A673 (cell line): ENCODE results near the gene TMEM242. TPM values are rescaled to one million over a fixed set of nuclear protein-coding genes. Genes with fewer than 3 reads are reported as not detected.

ENCODE experiments used
- BruUV-seq: library from RNA; stranded (reverse); fragments of 400-500 nt; replicated peaks from 2 replicates; lab custom pipeline; 2021; lab: Mats Ljungman, UMichigan
- CTCF ChIA-PET: fragments of 300-600 bp; sonication (Branson Sonifier 250); formaldehyde crosslinking; loops from one replicate; lab custom pipeline; 2022; ENCODE audit warnings: antibody characterized with exemption; lab: Charles Lee
- POLR2A ChIA-PET: fragments of 300-600 bp; sonication (Branson Sonifier 250); formaldehyde crosslinking; loops from one replicate; lab custom pipeline; 2022; ENCODE audit warnings: antibody characterized with exemption; ENCODE audit not compliant: low non-redundant PET; lab: Charles Lee
- DNase-seq: peaks from one replicate; pipeline ENCODE4 v3.0.0-alpha.2; 2015; ENCODE audit warnings: low spot score
- H3K27ac ChIP-seq: fragments of 200-600 bp; sonication (generic); 2 replicates; pipeline ENCODE4 v1.5.1; 2016; ENCODE audit warnings: mixed run types, low read depth, mild to moderate bottlenecking, mixed read lengths, antibody characterized with exemption, low read length; ENCODE audit not compliant: poor library complexity, severe bottlenecking
- H3K27me3 ChIP-seq: fragments of 200-600 bp; sonication (generic); replicated peaks from 2 replicates; pipeline ENCODE4 v1.6.1; 2017; ENCODE audit warnings: mixed run types, low read depth, mild to moderate bottlenecking, mixed read lengths, antibody characterized with exemption, low read length; ENCODE audit not compliant: insufficient read depth, poor library complexity
- H3K36me3 ChIP-seq: fragments of 200-600 bp; sonication (generic); 2 replicates; pipeline ENCODE4 v1.6.1; 2016; ENCODE audit warnings: mixed run types, mild to moderate bottlenecking, mixed read lengths, antibody characterized with exemption, low read length; ENCODE audit not compliant: insufficient read depth, poor library complexity, severe bottlenecking
- H3K4me1 ChIP-seq: fragments of 200-600 bp; sonication (generic); 2 replicates; pipeline ENCODE4 v1.6.1; 2017; ENCODE audit warnings: mixed run types, mild to moderate bottlenecking, mixed read lengths, antibody characterized with exemption, low read length; ENCODE audit not compliant: insufficient read depth, poor library complexity, severe bottlenecking
- H3K4me3 ChIP-seq: fragments of 200-600 bp; sonication (generic); 2 replicates; pipeline ENCODE4 v1.5.1; 2016; ENCODE audit warnings: low read depth, mixed run types, mild to moderate bottlenecking, mixed read lengths, low read length; ENCODE audit not compliant: poor library complexity, severe bottlenecking
- H3K9me3 ChIP-seq: fragments of 200-600 bp; sonication (generic); 2 replicates; pipeline ENCODE4 v1.6.1; 2016; ENCODE audit warnings: mixed run types, low read depth, mild to moderate bottlenecking, mixed read lengths, antibody characterized with exemption, low read length; ENCODE audit not compliant: poor library complexity, severe bottlenecking
- CTCF ChIP-seq: fragments of 300-800, 200-600 bp; sonication (generic); conservative IDR thresholded peaks from 2 replicates; pipeline ENCODE4 v1.5.1; 2017; ENCODE audit warnings: low read depth, mild to moderate bottlenecking, antibody characterized with exemption, low read length, moderate library complexity, mixed read lengths
- EZH2 ChIP-seq: fragments of 200-600 bp; sonication (generic); IDR thresholded peaks from 2 replicates; pipeline ENCODE4 v1.6.1; 2017; ENCODE audit warnings: borderline replicate concordance, low read depth, mild to moderate bottlenecking, mixed read lengths, antibody characterized with exemption, low read length; ENCODE audit not compliant: poor library complexity, severe bottlenecking
- intact Hi-C: fragments of 100-400 bp; cut with micrococcal nuclease; formaldehyde crosslinking; loops from one replicate; pipeline ENCODE4 v1.10.0; 2022; ENCODE audit not compliant: unreplicated experiment
- total RNA-seq: library from RNA; stranded (reverse); gene quantifications from 2 replicates; pipeline ENCODE4 v1.2.3, GENCODE V29; 2021

The TMEM242 gene
- total RNA-seq, 1 experiment from 2014 or later, result 13.2 TPM

GRCh38 chr6:157328108-157328692 is 4.9 kb upstream of the TMEM242 start:
- H3K9me3 ChIP-seq, result no peaks in the 10 kb centered on the region
- H3K27ac ChIP-seq, result no peak overlapping the region
- H3K36me3 ChIP-seq, result no peaks in the 10 kb centered on the region
- TF ChIP-seq CTCF (no peak), EZH2 (no peak)
- no TSS peak for BruUV-seq
- ChIA-PET POLR2A (interaction anchor here (0.5 kb wide), 1 partner anchor 544 kb away, joined by 3 read pairs; no protein-coding TSS in a partner anchor), CTCF (no interaction called here)
- DNase-seq, result peak; percentile 79
- H3K4me3 ChIP-seq, result no peak overlapping the region
- intact Hi-C loops, result no loop called here
- no peaks in the 10 kb centered on the region for H3K27me3 ChIP-seq
- H3K4me1 ChIP-seq, result peaks cover 9% of the 10 kb centered on the region

DNA sequence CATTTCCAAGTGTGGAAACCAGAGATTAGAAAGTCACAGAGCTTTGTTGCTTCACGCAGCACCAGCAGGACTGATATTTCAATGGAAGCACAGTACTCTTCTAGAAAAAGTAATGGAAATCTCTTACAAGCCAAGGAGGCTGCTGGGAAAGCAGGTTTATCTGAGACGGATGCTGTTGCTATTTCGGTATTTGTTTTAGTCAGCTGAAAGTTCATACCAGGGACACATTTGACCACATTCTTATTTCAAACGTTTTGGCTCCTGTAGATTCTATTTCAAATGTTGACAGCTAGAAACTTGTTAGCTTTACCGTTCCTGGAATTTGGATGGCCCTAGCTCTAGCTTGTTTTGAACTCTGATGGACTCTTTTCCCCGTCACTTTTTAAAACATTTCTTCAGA is 3.7 kb upstream of the TMEM242 start:
- DNase-seq, result no peak
- ChIA-PET CTCF (no interaction called here), POLR2A (no interaction called here)
- H3K4me1 ChIP-seq, result peaks cover 9% of the 10 kb centered on the region
- H3K4me3 ChIP-seq, result no peak overlapping the region
- no peaks in the 10 kb centered on the region for H3K27me3 ChIP-seq
- H3K9me3 ChIP-seq, result no peaks in the 10 kb centered on the region
- BruUV-seq, result no TSS peak
- H3K36me3 ChIP-seq, result no peaks in the 10 kb centered on the region
- no peak overlapping the region for H3K27ac ChIP-seq
- TF ChIP-seq CTCF (no peak), EZH2 (no peak)
- intact Hi-C loops, result no loop called here

DNA sequence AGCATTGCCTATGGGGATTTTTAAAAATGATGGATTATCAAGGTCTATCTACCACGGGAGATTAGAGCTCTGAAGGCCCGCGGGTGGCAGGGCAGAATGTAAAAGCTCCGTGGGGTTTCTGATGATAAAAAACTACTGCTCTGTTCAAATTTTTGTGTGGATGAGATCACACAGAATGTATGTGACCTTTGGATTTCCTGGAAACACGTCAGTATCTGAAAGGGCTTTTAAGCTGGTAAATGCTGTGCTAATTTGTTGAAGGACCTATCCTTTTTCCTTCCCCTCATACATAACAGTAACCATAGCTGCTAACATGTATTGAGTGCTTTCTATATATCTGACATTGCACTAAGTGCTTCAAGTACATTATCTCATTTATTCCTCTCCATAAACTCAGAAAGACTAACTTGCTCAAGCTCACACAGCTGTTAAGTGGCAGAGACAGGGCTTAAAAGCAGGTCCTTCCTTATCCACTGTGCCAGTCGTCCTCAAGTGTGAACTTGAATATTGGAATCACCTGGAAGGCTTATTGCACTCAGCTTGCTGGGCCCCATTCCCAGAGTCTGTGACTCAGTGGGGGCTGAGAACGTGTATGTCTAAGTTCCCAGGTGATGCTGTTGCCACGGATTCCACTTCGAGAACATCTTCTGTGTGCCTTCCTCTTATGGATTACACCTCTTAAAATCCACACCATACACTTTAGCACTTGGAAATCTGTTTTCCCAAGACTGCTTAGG is 1.9 kb upstream of the TMEM242 start:
- Histone ChIP-seq H3K4me3 (no peak overlapping the region), H3K27ac (no peak overlapping the region), H3K27me3 (no peaks in the 10 kb centered on the region), H3K36me3 (no peaks in the 10 kb centered on the region), H3K4me1 (peaks cover 9% of the 10 kb centered on the region), H3K9me3 (no peaks in the 10 kb centered on the region)
- intact Hi-C loops, result no loop called here
- DNase-seq, result peak; percentile 32
- no TSS peak for BruUV-seq
- ChIA-PET POLR2A (no interaction called here), CTCF (interaction anchor here (0.6 to 0.8 kb wide), 3 partner anchors 9 to 586 kb away, joined by 3 to 10 read pairs (median 4); no protein-coding TSS in a partner anchor)
- TF ChIP-seq EZH2 (no peak), CTCF (no peak)
